ENCODE data around the gene ESF1.

GRCh38 chr20:13784893-13785715 lies at the start of gene ESF1, which contains the start of gene NDUFAF5:
- TF ChIP-seq CTCF (IDR thresholded peaks at IDR 0.05; ENCODE audit: control extremely low read depth in 1 of 3, insufficient read depth in 1 of 3, low read depth in 1 of 3, low read length in 3 of 3) (no peak), EZH2 (IDR thresholded peaks at IDR 0.05; ENCODE audit: low read depth, low read length, severe bottlenecking) (no peak), CHD2 (IDR thresholded peaks at IDR 0.05; ENCODE audit: low read length) (peak; percentile 67), SP1 (IDR thresholded peaks at IDR 0.05; ENCODE audit: low read depth, low read length) (peak; percentile 53; the same call in 1 of the 2 replicates), SIN3A (conservative IDR thresholded peaks at IDR 0.05 in 1 of 2, IDR thresholded peaks at IDR 0.05 in 1 of 2; ENCODE audit: low read depth in 1 of 2, low read length in 2 of 2) (peak; percentile 49 to 88; a peak in 2 of 4 replicates), POLR2A (IDR thresholded peaks at IDR 0.05; ENCODE audit: control extremely low read depth in 1 of 2, low read depth in 2 of 2, low read length in 2 of 2) (peak; percentile 77 to 95), KDM1A (IDR thresholded peaks at IDR 0.05; ENCODE audit: borderline replicate concordance, low read length) (no peak), HDAC6 (IDR thresholded peaks at IDR 0.05; ENCODE audit: low read depth, low read length) (no peak)

Data from H1 (cell line).